Stomach smooth muscle (tissue), 2 donors: ENCODE results near the gene PSMB5.
"Not testable (repeated sequence)": the region's sequence is repeated elsewhere in the genome, so short reads cannot be mapped to it uniquely, and the experiment has no call there.

Experiments used
- H3K27ac ChIP-seq: one replicate; pipeline ENCODE4 v1.7.0; 2013; ENCODE audit warnings: mild to moderate bottlenecking, low read length, inconsistent platforms
- H3K27me3 ChIP-seq, 2 donors: one replicate each; pipeline ENCODE4 v1.7.0; 2013; ENCODE audit warnings: low read length in 2 of 2; ENCODE audit not compliant: insufficient read depth in 2 of 2, control insufficient read depth in 1 of 2
- H3K36me3 ChIP-seq, 2 donors: one replicate each; pipeline ENCODE4 v1.7.0; 2013; ENCODE audit warnings: low read length in 2 of 2; ENCODE audit not compliant: control insufficient read depth in 2 of 2, insufficient read depth in 2 of 2
- H3K4me1 ChIP-seq: one replicate; pipeline ENCODE4 v1.7.0; 2013; ENCODE audit warnings: low read length; ENCODE audit not compliant: control insufficient read depth, insufficient read depth
- H3K4me3 ChIP-seq, 2 donors: one replicate each; pipeline ENCODE4 v1.7.0; 2013; ENCODE audit warnings: low read length in 2 of 2
- H3K9ac ChIP-seq, 2 donors: one replicate each; pipeline ENCODE4 v1.7.0; 2013; ENCODE audit warnings: low read length in 2 of 2, mild to moderate bottlenecking in 1 of 2
- H3K9me3 ChIP-seq, 2 donors: one replicate each; pipeline ENCODE4 v1.7.0; 2013; ENCODE audit warnings: low read length in 2 of 2; ENCODE audit not compliant: control insufficient read depth in 2 of 2
- donor health status: healthy.
- donor health status: Pancreatic carcinoma.

PSMB5 gene

DNA sequence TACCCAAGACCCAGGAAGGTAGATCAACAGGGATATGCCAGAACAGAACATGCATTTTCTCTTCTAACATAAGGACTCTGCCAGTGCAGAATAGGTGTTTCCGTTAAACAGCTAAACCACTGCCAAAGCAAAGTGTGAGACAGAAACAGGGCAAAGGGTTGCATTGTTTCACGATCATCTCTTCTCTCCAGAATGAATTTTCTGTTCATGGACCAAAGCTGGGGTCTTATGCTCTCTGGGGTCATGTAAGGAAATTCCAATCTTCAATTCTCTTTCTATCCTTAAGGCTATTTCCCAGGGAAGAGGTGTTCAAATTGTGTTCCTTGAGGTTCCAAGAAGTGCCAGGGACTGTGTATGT is 10.9 kb downstream of the PSMB5 start:
- no peak overlapping the region for H3K27ac ChIP-seq
- no peaks in the 10 kb centered on the region for H3K9me3 ChIP-seq
- no peak overlapping the region for H3K4me3 ChIP-seq
- H3K36me3 ChIP-seq: peaks cover 14 to 16% of the 10 kb centered on the region in 2 donors
- no peaks in the 10 kb centered on the region for H3K4me1 ChIP-seq
- H3K9ac ChIP-seq: no peak overlapping the region
- H3K27me3 ChIP-seq: no peaks in the 10 kb centered on the region

DNA sequence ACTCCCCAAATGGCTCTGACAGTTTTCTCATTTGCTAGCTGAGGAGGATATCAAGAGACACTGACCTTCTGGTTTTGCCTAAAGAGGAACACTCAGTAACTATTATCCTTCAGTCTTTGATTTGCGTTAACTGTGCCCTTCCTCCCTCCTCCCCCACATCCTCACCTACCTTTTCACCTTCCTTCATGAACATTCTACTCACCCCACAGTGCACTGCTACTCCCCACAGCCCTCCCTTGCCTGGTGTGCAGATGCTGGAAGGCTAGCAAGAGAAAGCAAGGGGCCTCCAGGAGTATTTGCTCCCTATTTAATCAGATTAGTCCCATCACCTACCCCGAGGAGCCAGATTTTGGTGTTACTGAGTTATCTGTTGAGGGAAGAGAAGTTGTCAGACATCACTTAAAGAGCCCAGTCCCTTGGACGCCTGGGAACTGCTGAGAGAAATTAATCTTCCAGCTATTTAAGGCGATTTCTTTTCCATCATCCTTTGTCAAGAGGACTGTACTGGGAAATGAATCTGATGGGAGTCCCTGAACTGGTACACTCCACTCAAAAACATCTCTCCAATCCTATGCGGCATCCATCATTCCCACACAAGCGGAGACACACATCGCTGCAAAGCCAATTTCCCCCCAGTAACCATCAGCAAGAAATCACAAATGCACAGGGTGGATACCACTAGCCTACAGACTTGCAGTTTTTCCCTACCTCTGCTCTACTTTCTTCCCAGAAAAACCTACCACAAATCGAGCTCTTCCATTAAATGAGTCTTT is 11.5 kb downstream of the PSMB5 start:
- no peaks in the 10 kb centered on the region for H3K27me3 ChIP-seq

GRCh38 chr14:23021889-23022442 is 12.7 kb downstream of the PSMB5 start:
- Histone ChIP-seq H3K9me3 (no peaks in the 10 kb centered on the region), H3K9ac (no peak overlapping the region), H3K4me3 (no peak overlapping the region), H3K4me1 (no peaks in the 10 kb centered on the region), H3K27me3 (no peaks in the 10 kb centered on the region), H3K27ac (no peak overlapping the region), H3K36me3 (peaks cover 14% of the 10 kb centered on the region in 2 donors)

More for the DNA sequence above, 11.5 kb downstream of the PSMB5 start:
- Histone ChIP-seq H3K4me3 (no peak overlapping the region), H3K9ac (no peak overlapping the region), H3K9me3 (no peaks in the 10 kb centered on the region), H3K36me3 (peaks cover 14 to 16% of the 10 kb centered on the region in 2 donors), H3K4me1 (no peaks in the 10 kb centered on the region), H3K27ac (no peak overlapping the region)

- Histone ChIP-seq H3K27ac (no peak overlapping the region), H3K9ac (no peak overlapping the region), H3K4me1 (no peaks in the 10 kb centered on the region), H3K36me3 (peaks cover 14% of the 10 kb centered on the region in 2 donors), H3K9me3 (no peaks in the 10 kb centered on the region), H3K27me3 (no peaks in the 10 kb centered on the region), H3K4me3 (no peak overlapping the region)
These were observed 13.3 kb downstream of the PSMB5 start for GRCh38 chr14:23021434-23021833.

DNA sequence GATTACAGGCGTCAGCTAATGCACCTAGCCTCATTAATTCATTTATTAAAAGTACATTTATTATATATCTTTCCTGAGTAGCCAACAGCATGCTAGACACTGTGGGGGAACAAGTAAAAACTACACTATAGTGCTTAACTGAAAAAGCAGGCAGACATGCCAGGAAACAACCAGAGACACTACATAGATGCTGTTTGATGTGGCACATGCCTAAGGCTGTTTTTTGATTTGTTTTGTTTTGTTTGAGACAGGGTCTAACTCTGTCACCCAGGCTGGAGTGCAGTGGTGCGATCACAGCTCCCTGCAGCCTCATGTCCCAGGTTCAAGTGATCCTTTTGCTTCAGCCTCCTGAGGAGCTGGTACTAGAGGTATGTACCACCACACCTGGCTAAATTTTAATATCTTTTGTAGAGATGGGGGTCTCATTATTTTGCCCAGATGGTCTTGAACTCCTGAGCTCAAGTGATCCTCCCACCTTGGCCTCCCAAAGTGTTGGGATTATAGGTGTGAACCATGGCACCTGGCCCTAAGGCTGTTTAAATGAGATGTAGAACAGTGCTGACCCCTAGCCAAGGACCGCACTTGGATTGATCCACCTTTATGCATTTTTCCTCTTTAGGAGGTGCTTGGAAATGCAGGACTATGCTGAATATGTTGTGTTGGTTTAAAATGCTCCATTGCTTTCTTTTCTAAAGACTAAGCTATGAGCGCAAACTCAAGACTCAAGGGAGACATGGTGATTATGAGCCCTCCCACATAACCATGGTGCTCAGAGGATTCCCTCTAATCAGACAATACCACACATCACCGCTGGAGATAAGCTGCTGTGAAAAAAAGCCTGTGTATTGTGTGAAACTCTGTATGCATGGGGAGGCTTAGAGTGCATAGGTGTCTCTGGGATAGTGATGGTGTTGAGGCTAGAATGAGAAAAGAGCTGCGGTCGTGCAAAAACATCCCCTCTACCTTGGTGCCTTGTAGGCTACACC is 14.3 kb downstream of the PSMB5 start:
- Histone ChIP-seq H3K9ac (no peak overlapping the region), H3K4me1 (no peaks in the 10 kb centered on the region), H3K36me3 (peaks cover 4 to 7% of the 10 kb centered on the region in 2 donors), H3K9me3 (no peaks in the 10 kb centered on the region), H3K27me3 (no peaks in the 10 kb centered on the region), H3K4me3 (no peak overlapping the region), H3K27ac (no peak overlapping the region)

DNA sequence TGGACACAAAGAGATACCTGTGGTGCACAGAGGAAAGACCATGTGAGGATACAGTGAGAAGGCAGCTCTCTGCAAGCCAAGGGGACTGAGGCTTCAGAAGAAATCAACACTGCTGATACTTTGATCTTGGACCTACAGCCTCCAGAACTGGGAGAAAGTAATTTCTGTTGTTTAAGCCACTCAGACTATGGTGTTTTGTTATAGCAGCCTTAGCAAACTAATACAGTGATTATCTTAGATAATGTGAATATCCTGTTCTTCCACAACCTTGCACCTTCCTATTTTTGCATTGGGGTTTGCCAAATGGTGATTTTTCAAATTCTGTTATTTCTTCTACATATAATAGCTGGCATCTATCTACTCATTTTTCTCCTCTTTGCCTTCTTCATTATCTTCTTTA is 16.6 kb downstream of the PSMB5 start:
- H3K36me3 ChIP-seq: no peaks in the 10 kb centered on the region
- H3K27me3 ChIP-seq: no peaks in the 10 kb centered on the region
- no peak overlapping the region for H3K9ac ChIP-seq
- H3K9me3 ChIP-seq: no peaks in the 10 kb centered on the region
- no peak overlapping the region for H3K4me3 ChIP-seq
- no peaks in the 10 kb centered on the region for H3K4me1 ChIP-seq
- H3K27ac ChIP-seq: no peak overlapping the region

DNA sequence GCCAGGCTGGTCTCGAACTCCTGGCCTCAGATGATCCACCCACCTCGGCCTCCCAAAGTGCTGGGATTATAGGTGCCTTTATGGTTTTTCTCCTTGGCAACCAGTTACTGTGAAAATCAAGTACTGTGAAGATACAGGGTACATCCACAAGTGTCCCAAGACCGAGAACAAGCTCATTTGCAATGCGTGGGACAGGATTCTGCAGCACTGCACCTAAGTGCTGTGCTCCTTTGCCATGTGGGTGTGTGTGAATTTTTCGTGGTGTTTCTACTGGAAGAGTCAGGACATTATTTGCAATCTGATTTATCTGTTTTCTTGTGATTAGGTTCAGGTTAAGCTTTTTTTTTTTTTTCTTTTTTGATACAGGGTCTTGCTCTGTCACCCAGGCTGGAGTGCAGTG is 17.6 kb downstream of the PSMB5 start:
- no peak overlapping the region for H3K9ac ChIP-seq
- no peak overlapping the region for H3K4me3 ChIP-seq
- H3K27me3 ChIP-seq: no peaks in the 10 kb centered on the region
- no peak overlapping the region for H3K27ac ChIP-seq
- H3K36me3 ChIP-seq: no peaks in the 10 kb centered on the region
- no peaks in the 10 kb centered on the region for H3K9me3 ChIP-seq
- no peaks in the 10 kb centered on the region for H3K4me1 ChIP-seq

- H3K9ac ChIP-seq: no peak overlapping the region
- no peaks in the 10 kb centered on the region for H3K9me3 ChIP-seq
- no peaks in the 10 kb centered on the region for H3K4me1 ChIP-seq
- no peak overlapping the region for H3K27ac ChIP-seq
- H3K36me3 ChIP-seq: no peaks in the 10 kb centered on the region
- no peaks in the 10 kb centered on the region for H3K27me3 ChIP-seq
- H3K4me3 ChIP-seq: no peak overlapping the region
These were observed 19.1 kb downstream of the PSMB5 start for GRCh38 chr14:23015618-23016017.

- H3K9me3 ChIP-seq, H3K9ac ChIP-seq, H3K36me3 ChIP-seq, H3K27me3 ChIP-seq, H3K4me3 ChIP-seq, H3K27ac ChIP-seq, H3K4me1 ChIP-seq: not testable (repeated sequence)
These were observed 21.0 kb downstream of the PSMB5 start for GRCh38 chr14:23013749-23014054.

- H3K36me3 ChIP-seq: no peaks in the 10 kb centered on the region
- H3K4me3 ChIP-seq: no peak overlapping the region
- H3K9ac ChIP-seq: no peak overlapping the region
- no peaks in the 10 kb centered on the region for H3K27me3 ChIP-seq
- no peaks in the 10 kb centered on the region for H3K4me1 ChIP-seq
- H3K27ac ChIP-seq: no peak overlapping the region
- H3K9me3 ChIP-seq: no peaks in the 10 kb centered on the region
These were observed 21.5 kb downstream of the PSMB5 start for GRCh38 chr14:23013054-23013748.
